ENCODE measurements around the gene GEMIN4.

Gene GEMIN4

DNA sequence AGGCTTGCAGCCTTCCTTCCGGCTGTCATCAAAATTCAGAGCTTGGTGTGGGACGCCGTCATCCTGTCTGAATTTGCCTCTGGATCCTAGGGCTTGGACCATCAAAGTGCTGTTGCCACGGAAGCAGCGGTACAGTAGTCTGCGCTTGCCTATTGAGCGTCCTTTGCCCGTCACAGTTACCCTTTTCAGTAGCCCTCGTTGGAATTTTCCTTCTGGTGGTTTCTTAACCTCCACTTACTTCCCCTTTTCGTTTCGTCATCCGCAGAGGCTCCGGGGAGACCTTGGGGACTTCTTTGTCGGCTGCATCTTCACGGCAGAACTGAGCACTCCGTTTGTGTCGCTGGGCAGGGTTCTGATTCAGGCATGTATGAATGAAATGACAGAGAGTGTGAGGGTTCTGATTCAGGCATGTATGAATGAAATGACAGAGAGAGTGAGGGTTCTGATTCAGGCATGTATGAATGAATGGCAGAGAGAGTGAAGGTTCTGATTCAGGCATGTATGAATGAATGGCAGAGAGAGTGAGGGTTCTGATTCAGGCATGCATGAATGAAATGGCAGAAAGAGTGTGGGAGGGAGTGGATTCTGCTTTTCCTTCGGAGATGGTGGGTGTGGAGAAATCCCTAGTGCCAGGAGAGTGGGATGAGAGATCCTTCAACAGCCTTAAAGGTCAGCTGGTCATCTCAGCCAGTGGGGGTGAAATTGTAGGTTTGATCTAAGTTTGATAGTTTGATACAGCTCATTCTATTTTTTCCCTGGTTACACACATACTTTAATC is 11.6 kb downstream of the GEMIN4 start:
- POLR2A ChIA-PET = no interaction called here

DNA sequence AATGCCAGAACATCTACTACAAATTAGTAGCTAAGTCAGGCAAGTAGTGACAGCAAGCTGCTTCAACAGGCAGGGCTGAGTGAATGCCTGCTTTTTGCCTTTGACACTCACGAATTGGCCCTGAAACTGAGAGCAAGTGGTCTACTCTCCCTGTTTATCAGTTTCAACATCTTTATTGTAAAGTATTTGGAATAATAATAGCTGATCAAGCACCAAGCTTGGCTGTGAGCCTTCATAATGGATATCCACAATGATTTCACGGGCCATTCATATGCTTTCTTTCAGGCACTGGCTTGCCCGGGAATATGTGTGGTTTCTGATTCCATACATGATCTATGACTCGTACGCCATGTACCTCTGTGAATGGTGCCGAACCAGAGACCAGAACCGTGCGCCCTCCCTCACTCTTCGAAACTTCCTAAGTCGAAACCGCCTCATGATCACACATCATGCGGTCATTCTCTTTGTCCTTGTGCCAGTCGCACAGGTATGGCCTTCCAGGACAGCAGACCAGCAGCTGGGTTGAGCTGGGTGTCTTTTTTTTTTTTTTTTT is 14.4 kb downstream of the GEMIN4 start:
- POLR2A ChIA-PET = no interaction called here
- no peak for DNase-seq (ENCODE audit: extremely low spot score)
- TF ChIP-seq, protein P1, sequence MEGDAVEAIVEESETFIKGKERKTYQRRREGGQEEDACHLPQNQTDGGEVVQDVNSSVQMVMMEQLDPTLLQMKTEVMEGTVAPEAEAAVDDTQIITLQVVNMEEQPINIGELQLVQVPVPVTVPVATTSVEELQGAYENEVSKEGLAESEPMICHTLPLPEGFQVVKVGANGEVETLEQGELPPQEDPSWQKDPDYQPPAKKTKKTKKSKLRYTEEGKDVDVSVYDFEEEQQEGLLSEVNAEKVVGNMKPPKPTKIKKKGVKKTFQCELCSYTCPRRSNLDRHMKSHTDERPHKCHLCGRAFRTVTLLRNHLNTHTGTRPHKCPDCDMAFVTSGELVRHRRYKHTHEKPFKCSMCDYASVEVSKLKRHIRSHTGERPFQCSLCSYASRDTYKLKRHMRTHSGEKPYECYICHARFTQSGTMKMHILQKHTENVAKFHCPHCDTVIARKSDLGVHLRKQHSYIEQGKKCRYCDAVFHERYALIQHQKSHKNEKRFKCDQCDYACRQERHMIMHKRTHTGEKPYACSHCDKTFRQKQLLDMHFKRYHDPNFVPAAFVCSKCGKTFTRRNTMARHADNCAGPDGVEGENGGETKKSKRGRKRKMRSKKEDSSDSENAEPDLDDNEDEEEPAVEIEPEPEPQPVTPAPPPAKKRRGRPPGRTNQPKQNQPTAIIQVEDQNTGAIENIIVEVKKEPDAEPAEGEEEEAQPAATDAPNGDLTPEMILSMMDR (IDR thresholded peaks at IDR 0.05; ENCODE audit: control extremely low read depth, extremely low read depth, low read depth, missing control alignments) = no peak
- CTCF ChIA-PET = interaction anchor here (1.7 to 3.8 kb wide), 3 partner anchors 15 to 38 kb away, joined by 5 to 10 read pairs (median 5); no protein-coding TSS in a partner anchor

More for the DNA sequence above, 11.6 kb downstream of the GEMIN4 start:
- CTCF ChIA-PET = interaction anchor here (1.1 to 1.7 kb wide), 3 partner anchors 9 to 12 kb away, joined by 3 to 4 read pairs (median 3); partner anchors contain the start of gene GEMIN4
- peak; percentile 75 for DNase-seq (ENCODE audit: extremely low spot score)
- TF ChIP-seq, protein P1 (IDR thresholded peaks at IDR 0.05; ENCODE audit: control extremely low read depth, extremely low read depth, low read depth, missing control alignments) = no peak

DNA sequence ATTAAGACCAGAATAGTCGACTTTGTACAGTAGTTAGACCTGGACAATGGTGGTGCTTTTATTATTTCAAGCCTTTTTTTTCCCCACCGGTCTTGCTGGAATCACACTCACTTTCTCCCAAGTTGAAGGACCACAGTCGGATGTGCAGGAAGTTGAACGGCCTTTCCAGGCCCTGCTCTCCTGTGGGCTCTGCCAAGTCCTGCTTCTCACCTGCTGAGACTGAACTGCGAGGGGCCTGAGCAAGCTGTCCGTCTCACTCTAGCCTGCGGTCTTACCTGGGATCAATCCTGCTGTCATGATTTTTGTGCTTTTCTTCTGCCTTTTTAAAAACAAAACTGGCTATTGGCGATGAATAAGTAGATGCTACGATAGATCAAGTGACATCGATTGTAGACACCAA is 18.3 kb downstream of the GEMIN4 start:
- CTCF ChIA-PET = interaction anchor here (1.1 to 1.3 kb wide), 2 partner anchors 14 to 33 kb away, joined by 3 read pairs; no protein-coding TSS in a partner anchor
- POLR2A ChIA-PET = no interaction called here
- TF ChIP-seq, protein P1 (IDR thresholded peaks at IDR 0.05; ENCODE audit: control extremely low read depth, extremely low read depth, low read depth, missing control alignments) = no peak
- DNase-seq (ENCODE audit: extremely low spot score) = no peak

DNA sequence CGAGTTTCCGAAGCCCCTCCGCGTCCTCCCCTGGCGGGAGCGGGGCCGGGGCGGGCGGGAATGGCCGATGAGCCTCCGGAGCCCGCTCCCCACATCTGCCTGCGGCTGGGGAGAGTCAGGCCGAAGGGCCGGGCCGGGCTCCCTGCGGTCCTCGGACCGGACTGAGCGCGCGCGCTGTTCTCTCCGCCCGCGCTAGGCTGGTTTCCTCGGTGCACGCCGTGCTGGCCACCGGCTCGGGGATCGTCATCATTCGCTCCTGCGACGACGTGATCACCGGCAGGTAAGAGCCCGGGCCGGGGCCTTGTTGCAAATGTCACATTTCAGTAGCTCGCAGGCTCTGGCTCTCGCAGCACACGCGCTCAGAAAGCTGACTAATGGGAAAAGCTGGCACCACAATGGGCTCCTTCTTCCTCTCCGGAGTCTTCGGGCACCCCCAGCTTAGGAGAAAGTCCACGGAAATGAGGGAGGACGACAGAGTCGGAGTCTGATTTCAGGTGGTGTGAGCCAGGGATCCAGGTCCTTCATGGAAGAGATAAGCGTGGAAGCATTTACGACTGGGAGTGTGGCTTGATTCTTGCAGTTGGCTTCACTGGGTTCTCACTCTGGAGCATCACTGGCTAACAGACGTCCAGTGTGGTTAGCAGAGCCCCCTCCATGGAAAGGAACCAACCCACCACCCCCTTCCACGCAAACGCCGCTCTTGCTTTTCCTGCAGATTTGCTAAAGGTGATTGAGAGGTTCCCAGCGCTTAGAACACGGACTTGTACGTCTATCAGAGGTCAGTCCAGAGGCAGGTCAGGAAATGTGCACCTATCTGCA is 19.0 kb downstream of the GEMIN4 start:
- POLR2A ChIA-PET = no interaction called here
- CTCF ChIA-PET = interaction anchor here (1.3 kb wide), 1 partner anchor 15 kb away, joined by 3 read pairs; no protein-coding TSS in a partner anchor
- peak; percentile 52 for DNase-seq (ENCODE audit: extremely low spot score)
- TF ChIP-seq, protein P1 (IDR thresholded peaks at IDR 0.05; ENCODE audit: control extremely low read depth, extremely low read depth, low read depth, missing control alignments) = no peak

DNA sequence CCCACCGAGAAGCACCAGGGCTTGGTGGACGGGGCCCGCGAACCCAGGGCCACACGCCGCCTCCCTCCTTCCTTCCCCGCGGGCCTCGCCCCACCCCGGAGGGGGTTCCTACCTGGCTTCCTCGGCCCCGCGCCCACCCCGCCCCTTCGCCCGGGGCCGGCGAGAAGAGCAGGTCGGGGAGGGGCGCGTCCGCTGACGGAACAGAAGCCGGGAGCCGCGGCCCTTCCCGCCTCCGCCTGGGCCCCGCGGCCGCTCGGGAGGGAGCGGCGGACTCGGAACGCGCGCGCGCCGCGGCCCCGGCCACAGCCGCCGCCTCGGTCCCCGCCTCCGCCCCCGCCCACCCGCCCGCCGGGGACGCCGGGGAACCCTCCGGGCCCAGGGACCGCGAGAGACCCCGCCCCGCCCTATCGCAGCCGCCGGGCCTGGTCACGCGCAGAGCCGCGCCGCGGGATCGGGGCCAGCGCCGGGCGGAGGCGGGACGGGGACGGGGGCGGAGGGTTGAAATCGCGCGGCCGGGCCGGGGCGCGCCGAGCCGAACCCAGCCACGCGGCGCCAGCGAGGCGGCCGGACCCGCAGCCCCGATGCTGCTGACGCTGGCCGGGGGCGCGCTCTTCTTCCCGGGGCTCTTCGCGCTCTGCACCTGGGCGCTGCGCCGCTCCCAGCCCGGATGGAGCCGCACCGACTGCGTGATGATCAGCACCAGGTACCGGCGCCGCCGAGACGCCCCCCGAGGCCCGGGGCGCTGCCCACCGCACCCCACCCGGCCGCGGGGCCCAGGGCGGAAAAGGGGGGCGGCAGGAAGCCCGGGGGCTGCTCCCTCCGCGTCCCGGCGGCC is 19.8 kb downstream of the GEMIN4 start, which contains the start of gene TLCD3A:
TSS of gene TLCD3A (plus strand) at position 530 of the 835 bp plus-strand sequence. CDS start at position 582, 52 bp downstream.
- TF ChIP-seq, protein P1 (IDR thresholded peaks at IDR 0.05; ENCODE audit: control extremely low read depth, extremely low read depth, low read depth, missing control alignments) = no peak
- ChIA-PET POLR2A (no interaction called here), CTCF (interaction anchor here (1.3 kb wide), 1 partner anchor 16 kb away, joined by 3 read pairs; no protein-coding TSS in a partner anchor)
- peak; percentile 87 for DNase-seq (ENCODE audit: extremely low spot score)
